GM23338 (cell line): Measurements from ENCODE around the gene TRIM34. TPM values are rescaled to one million over a fixed set of nuclear protein-coding genes. Genes with fewer than 3 reads are reported as not detected.

ENCODE experiments used
- ATAC-seq: fragments of 200-7000 bp; cut with Tn5 transposase; 3 replicates; pipeline ENCODE4 v1.9.1; 2020
- DNase-seq: peaks from one replicate; pipeline ENCODE4 v3.0.0-alpha.2; 2015; ENCODE audit warnings: low spot score
- H2AFZ ChIP-seq: fragments of 200-600 bp; sonication (generic); 2 replicates; pipeline ENCODE4 v1.8.0; 2016; ENCODE audit warnings: antibody characterized with exemption, mild to moderate bottlenecking, moderate library complexity
- H3F3A ChIP-seq: fragments of 200-600 bp; sonication (generic); replicated peaks from 2 replicates; pipeline ENCODE4 v1.8.0; 2017; ENCODE audit warnings: antibody characterized with exemption, mixed run types, low read depth
- H3K27ac ChIP-seq: fragments of 200-600 bp; sonication (generic); 2 replicates; pipeline ENCODE4 v1.6.1; 2016; ENCODE audit warnings: low read depth
- H3K27me3 ChIP-seq: fragments of 200-600 bp; sonication (generic); 2 replicates; pipeline ENCODE4 v1.8.0; 2016; ENCODE audit warnings: mild to moderate bottlenecking, mixed run types, moderate library complexity; ENCODE audit not compliant: insufficient read depth
- H3K36me3 ChIP-seq: fragments of 200-600 bp; sonication (generic); 2 replicates; pipeline ENCODE4 v1.8.0; 2016; ENCODE audit warnings: mild to moderate bottlenecking; ENCODE audit not compliant: insufficient read depth
- H3K4me1 ChIP-seq: fragments of 200-600 bp; sonication (generic); 2 replicates; pipeline ENCODE4 v1.8.0; 2016; ENCODE audit warnings: mild to moderate bottlenecking, moderate library complexity; ENCODE audit not compliant: insufficient read depth
- H3K4me2 ChIP-seq: fragments of 200-600 bp; sonication (generic); 2 replicates; pipeline ENCODE4 v1.7.1; 2017; ENCODE audit warnings: mixed run types
- H3K4me3 ChIP-seq: fragments of 200-600 bp; sonication (generic); 2 replicates; pipeline ENCODE4 v1.6.1; 2016; ENCODE audit warnings: mixed run types
- H3K79me2 ChIP-seq: fragments of 200-600 bp; sonication (generic); replicated peaks from 2 replicates; pipeline ENCODE4 v1.8.0; 2017; ENCODE audit warnings: mild to moderate bottlenecking; ENCODE audit not compliant: insufficient read depth
- H3K9me2 ChIP-seq: fragments of 200-600 bp; sonication (generic); 2 replicates; pipeline ENCODE4 v1.8.0; 2017; ENCODE audit not compliant: insufficient read depth
- H4K20me1 ChIP-seq: fragments of 200-600 bp; sonication (generic); replicated peaks from 2 replicates; pipeline ENCODE4 v1.8.0; 2017; ENCODE audit warnings: mild to moderate bottlenecking; ENCODE audit not compliant: insufficient read depth
- H3K27ac Mint-ChIP-seq: 2 replicates; pipeline ENCODE4 v1.8.0; 2020; ENCODE audit warnings: inconsistent platforms, mild to moderate bottlenecking, moderate library complexity, mixed read lengths
- H3K27me3 Mint-ChIP-seq: 3 replicates; pipeline ENCODE4 v1.8.0; 2022; ENCODE audit warnings: low read depth, mild to moderate bottlenecking, moderate library complexity, mixed read lengths, inconsistent platforms; ENCODE audit not compliant: insufficient read depth, poor library complexity
- H3K36me3 Mint-ChIP-seq: 3 replicates; pipeline ENCODE4 v1.8.0; 2021; ENCODE audit warnings: low read depth, mild to moderate bottlenecking, inconsistent platforms, moderate library complexity, mixed read lengths
- H3K4me1 Mint-ChIP-seq: 3 replicates; pipeline ENCODE4 v1.8.0; 2020; ENCODE audit warnings: mild to moderate bottlenecking, inconsistent platforms, mixed read lengths
- H3K4me3 Mint-ChIP-seq: 3 replicates; pipeline ENCODE4 v1.8.0; 2021; ENCODE audit warnings: moderate library complexity, mild to moderate bottlenecking, inconsistent platforms, mixed read lengths
- H3K9me3 Mint-ChIP-seq: 3 replicates; pipeline ENCODE4 v1.8.0; 2020; ENCODE audit warnings: moderate library complexity, mild to moderate bottlenecking, inconsistent platforms, mixed read lengths
- CREB1 ChIP-seq: fragments of 250-450 bp; sonication (Bioruptor Pico); IDR thresholded peaks from 2 replicates; pipeline ENCODE4 v1.5.0; 2020; ENCODE audit warnings: low read depth, mild to moderate bottlenecking, moderate library complexity
- ETS1 ChIP-seq: IDR thresholded peaks from 2 replicates; pipeline ENCODE4 v1.6.1; 2016; ENCODE audit warnings: antibody characterized with exemption
- EZH2 ChIP-seq: fragments of 200-600 bp; sonication (generic); IDR thresholded peaks from one replicate; pipeline ENCODE4 v1.8.0; 2017; ENCODE audit warnings: antibody characterized with exemption, mild to moderate bottlenecking, low read depth; ENCODE audit not compliant: unreplicated experiment
- EZH2phosphoT487 ChIP-seq: fragments of 200-600 bp; sonication (generic); IDR thresholded peaks from one replicate; pipeline ENCODE4 v1.8.1; 2018; ENCODE audit warnings: antibody characterized with exemption; ENCODE audit not compliant: unreplicated experiment
- NANOG ChIP-seq: IDR thresholded peaks from 2 replicates; pipeline ENCODE4 v1.6.1; 2016; ENCODE audit warnings: antibody characterized with exemption, borderline replicate concordance
- POLR2AphosphoS5 ChIP-seq: IDR thresholded peaks from 2 replicates; pipeline ENCODE4 v1.6.1; 2016; ENCODE audit warnings: antibody characterized with exemption, low read depth
- STAT1 ChIP-seq: IDR thresholded peaks from one replicate; pipeline ENCODE4 v1.6.1; 2016; ENCODE audit warnings: antibody characterized with exemption; ENCODE audit not compliant: unreplicated experiment
- ZNF114 ChIP-seq: fragments of 250-450 bp; sonication (Bioruptor Pico); IDR thresholded peaks from 2 replicates; pipeline ENCODE4 v1.5.0; 2020; ENCODE audit warnings: mild to moderate bottlenecking, moderate library complexity
- ZNF331 ChIP-seq: fragments of 250-450 bp; sonication (Bioruptor Pico); IDR thresholded peaks from 2 replicates; pipeline ENCODE4 v1.5.0; 2020; ENCODE audit warnings: low read depth, mild to moderate bottlenecking, moderate library complexity
- ZNF462 ChIP-seq: fragments of 250-450 bp; sonication (Bioruptor Pico); IDR thresholded peaks from 2 replicates; pipeline ENCODE4 v1.5.0; 2020; ENCODE audit warnings: mild to moderate bottlenecking, moderate library complexity
- polyA plus RNA-seq: library from polyadenylated mRNA; unstranded; fragments of >200 nt; fragmentation: Nextera tagmentation; extraction: Ambion mirVana; gene quantifications from 2 replicates; pipeline ENCODE4 v1.2.1, GENCODE V29; 2016
- total RNA-seq: library from RNA; depleted of rRNA; stranded (reverse); fragments of >200 nt; shearing (Covaris generic); gene quantifications from 2 replicates; pipeline ENCODE4 v1.2.3, GENCODE V29; 2014
- TF ChIP-seq, protein P1 (sequence below): IDR thresholded peaks from one replicate; pipeline ENCODE4 v1.6.1; 2018; ENCODE audit warnings: antibody characterized with exemption; ENCODE audit not compliant: unreplicated experiment

Gene TRIM34
- total and polyA plus RNA-seq, 2 experiments from 2014 or later: 1.9 to 2.6 TPM

DNA sequence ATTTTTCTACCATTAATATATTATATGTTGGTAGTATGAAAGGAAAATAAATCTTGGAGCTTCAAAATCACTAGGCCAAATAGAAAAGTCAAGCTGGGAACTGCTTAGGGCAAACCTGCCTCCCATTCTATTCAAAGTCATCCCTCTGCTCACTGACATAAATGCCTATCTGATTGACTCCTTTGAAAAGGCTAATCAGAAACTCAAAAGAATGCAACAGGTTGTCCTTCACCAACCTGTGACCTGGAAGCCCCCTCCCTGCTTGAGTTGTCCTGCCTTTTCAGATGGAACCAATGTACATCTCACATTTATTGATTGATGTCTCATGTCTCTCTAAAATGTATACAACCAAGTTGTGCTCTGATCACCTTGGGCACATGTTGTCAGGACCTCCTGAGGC, 3.2 kb upstream of the TRIM34 start:
- no peaks in the 10 kb centered on the region for H3K27me3 ChIP-seq
- H3F3A ChIP-seq: no peaks in the 10 kb centered on the region
- H4K20me1 ChIP-seq: no peaks in the 10 kb centered on the region
- H3K9me3 Mint-ChIP-seq: no peaks in the 10 kb centered on the region
- no peaks in the 10 kb centered on the region for H3K27me3 Mint-ChIP-seq
- no peaks in the 10 kb centered on the region for H3K36me3 Mint-ChIP-seq
- H2AFZ ChIP-seq: no peak overlapping the region
- H3K79me2 ChIP-seq: no peaks in the 10 kb centered on the region
- no peak overlapping the region for H3K4me3 Mint-ChIP-seq
- DNase-seq: no peak
- no peak overlapping the region for H3K4me3 ChIP-seq
- H3K4me1 ChIP-seq: peaks cover 19% of the 10 kb centered on the region
- H3K9me2 ChIP-seq: no peaks in the 10 kb centered on the region; the same call in 1 of the 2 replicates
- ATAC-seq: no peak
- H3K4me2 ChIP-seq: peak overlapping the region; percentile 24; the same call in 1 of the 2 replicates
- no peak overlapping the region for H3K27ac Mint-ChIP-seq
- H3K4me1 Mint-ChIP-seq: peaks cover 35% of the 10 kb centered on the region
- TF ChIP-seq NANOG: no peak
- no peak for TF ChIP-seq ETS1
- no peak for TF ChIP-seq ZNF114 (CRISPR knock-in tag)
- TF ChIP-seq ZNF331 (CRISPR knock-in tag): no peak
- no peak for TF ChIP-seq EZH2phosphoT487
- no peak for TF ChIP-seq CREB1 (CRISPR knock-in tag)
- no peak for TF ChIP-seq ZNF462 (CRISPR knock-in tag)
- no peak for TF ChIP-seq EZH2
- TF ChIP-seq STAT1: no peak
- TF ChIP-seq POLR2AphosphoS5: no peak
- TF ChIP-seq, protein P1, sequence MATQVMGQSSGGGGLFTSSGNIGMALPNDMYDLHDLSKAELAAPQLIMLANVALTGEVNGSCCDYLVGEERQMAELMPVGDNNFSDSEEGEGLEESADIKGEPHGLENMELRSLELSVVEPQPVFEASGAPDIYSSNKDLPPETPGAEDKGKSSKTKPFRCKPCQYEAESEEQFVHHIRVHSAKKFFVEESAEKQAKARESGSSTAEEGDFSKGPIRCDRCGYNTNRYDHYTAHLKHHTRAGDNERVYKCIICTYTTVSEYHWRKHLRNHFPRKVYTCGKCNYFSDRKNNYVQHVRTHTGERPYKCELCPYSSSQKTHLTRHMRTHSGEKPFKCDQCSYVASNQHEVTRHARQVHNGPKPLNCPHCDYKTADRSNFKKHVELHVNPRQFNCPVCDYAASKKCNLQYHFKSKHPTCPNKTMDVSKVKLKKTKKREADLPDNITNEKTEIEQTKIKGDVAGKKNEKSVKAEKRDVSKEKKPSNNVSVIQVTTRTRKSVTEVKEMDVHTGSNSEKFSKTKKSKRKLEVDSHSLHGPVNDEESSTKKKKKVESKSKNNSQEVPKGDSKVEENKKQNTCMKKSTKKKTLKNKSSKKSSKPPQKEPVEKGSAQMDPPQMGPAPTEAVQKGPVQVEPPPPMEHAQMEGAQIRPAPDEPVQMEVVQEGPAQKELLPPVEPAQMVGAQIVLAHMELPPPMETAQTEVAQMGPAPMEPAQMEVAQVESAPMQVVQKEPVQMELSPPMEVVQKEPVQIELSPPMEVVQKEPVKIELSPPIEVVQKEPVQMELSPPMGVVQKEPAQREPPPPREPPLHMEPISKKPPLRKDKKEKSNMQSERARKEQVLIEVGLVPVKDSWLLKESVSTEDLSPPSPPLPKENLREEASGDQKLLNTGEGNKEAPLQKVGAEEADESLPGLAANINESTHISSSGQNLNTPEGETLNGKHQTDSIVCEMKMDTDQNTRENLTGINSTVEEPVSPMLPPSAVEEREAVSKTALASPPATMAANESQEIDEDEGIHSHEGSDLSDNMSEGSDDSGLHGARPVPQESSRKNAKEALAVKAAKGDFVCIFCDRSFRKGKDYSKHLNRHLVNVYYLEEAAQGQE: no peak
- H3K36me3 ChIP-seq: no peaks in the 10 kb centered on the region
- no peak overlapping the region for H3K27ac ChIP-seq
